ENCODE data around the gene CUBN.

Gene CUBN

DNA sequence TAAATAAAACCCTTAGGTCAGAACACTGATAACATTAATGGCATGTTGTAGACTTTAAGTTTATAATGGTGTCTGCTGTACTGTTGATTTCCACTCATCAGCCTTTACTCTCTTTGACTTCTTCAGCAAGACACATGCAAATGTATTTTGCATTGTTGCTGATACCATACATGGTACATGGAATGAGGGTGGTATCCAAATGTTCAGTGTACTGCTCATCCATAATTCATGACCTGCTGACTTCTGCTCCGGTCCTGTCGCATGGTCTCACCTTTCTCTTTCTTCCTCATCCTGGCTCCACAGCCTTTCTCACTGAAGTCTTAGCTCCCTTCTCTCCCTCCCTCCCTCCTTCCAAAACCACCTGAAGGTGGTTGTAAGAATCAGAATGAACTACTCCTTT lies 4.7 kb upstream of the CUBN start:
- H3K4me3 ChIP-seq (ENCODE audit: low read depth, low read length) = no peak overlapping the region
- TF ChIP-seq, protein P1, sequence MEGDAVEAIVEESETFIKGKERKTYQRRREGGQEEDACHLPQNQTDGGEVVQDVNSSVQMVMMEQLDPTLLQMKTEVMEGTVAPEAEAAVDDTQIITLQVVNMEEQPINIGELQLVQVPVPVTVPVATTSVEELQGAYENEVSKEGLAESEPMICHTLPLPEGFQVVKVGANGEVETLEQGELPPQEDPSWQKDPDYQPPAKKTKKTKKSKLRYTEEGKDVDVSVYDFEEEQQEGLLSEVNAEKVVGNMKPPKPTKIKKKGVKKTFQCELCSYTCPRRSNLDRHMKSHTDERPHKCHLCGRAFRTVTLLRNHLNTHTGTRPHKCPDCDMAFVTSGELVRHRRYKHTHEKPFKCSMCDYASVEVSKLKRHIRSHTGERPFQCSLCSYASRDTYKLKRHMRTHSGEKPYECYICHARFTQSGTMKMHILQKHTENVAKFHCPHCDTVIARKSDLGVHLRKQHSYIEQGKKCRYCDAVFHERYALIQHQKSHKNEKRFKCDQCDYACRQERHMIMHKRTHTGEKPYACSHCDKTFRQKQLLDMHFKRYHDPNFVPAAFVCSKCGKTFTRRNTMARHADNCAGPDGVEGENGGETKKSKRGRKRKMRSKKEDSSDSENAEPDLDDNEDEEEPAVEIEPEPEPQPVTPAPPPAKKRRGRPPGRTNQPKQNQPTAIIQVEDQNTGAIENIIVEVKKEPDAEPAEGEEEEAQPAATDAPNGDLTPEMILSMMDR (IDR thresholded peaks at IDR 0.05; ENCODE audit: low read depth, low read length) = no peak

DNA sequence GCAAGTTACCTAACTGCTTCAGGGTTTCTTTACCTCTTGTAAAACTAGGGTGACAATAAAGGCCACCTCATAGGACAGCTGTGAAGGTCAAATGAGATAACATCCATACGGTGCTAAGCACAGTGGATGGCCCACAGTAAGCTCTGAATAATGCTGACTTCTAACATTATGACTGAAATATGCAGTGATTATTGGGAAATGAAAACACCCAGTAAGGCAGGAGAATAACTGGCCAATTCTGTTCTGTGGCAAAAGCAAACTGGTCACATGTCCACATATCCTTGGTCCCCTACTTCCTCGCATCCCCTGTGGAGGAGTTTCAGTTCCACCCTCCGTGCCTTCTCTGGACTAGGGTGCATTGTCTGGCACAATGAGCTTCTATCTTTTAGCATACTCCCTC lies 1.4 kb downstream of the CUBN start:
- TF ChIP-seq, protein P1 (IDR thresholded peaks at IDR 0.05; ENCODE audit: low read depth, low read length) = no peak

DNA sequence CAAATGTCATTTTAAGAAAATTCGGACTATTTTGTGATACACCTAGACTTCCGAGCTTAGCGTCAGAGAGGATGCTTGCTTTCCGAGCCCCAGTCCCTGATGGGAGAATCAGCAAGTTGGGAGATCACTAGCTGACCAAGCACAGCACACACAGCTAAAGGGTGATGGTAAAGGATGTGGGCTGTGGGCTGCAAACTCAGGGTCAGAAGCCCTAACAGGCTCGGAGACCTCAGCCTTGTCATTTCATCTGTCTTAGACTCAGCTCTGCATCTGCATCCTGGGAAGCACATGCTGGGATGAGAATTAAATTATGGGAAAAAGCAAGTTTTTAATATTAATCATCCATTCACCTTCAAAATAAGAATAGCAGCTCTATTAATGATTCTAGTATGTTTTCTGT lies 3.3 kb downstream of the CUBN start:
- TF ChIP-seq, protein P1 (IDR thresholded peaks at IDR 0.05; ENCODE audit: low read depth, low read length) = no peak
- no peak overlapping the region for H3K4me3 ChIP-seq (ENCODE audit: low read depth, low read length)

More for the DNA sequence above, 1.4 kb downstream of the CUBN start:
- no peak overlapping the region for H3K4me3 ChIP-seq (ENCODE audit: low read depth, low read length)

DNA sequence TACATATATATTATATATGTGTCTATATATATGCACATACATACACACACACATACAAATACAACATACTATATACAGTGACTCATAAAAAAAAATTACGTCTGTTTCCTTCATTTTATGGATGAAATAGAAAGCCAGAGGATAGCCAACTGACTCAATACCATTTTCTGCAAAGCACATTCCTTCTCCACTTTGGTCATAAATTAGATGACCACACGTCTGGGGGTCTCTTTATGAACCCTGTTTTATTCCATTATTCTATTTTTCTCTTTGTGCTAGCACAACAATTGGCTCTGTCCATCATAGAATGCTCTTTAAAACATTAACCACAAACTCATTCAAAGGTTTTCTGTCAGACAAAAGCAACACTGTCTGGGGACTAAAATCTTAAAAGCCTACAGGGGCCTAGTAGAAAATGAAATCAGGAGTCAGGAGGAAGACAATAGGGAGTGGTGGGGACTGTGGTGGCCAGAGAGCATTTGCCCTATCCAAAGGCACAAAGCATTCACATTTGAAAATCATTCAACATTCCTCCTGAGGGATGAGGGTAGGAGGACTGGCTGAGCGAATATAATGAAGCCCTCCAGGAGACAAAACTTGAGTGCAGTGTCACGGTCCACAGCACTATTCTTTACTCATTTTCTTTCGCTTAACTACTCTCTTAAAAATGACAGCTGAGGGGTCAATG lies 4.3 kb downstream of the CUBN start:
- no peak overlapping the region for H3K4me3 ChIP-seq (ENCODE audit: low read depth, low read length)
- TF ChIP-seq, protein P1 (IDR thresholded peaks at IDR 0.05; ENCODE audit: low read depth, low read length) = no peak

DNA sequence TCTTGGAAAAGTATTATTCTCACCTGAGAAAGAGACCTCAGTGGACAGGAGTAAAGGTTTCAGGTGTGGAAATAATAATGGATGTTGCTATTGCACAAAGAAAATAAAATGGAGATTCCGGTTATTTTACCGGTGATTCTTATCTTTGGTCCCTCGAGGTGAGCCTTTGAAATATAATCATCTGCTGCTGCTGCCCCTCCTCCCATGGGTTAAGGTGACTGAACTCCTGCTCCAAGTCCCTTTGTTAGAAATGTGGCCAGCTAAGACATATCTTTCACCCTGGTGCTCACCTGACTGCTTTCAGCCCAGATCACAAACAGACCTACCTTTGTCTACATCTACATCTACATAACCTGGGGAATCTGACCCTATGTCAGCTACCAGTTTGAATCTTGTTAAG lies 5.7 kb downstream of the CUBN start:
- no peak overlapping the region for H3K4me3 ChIP-seq (ENCODE audit: low read depth, low read length)

DNA sequence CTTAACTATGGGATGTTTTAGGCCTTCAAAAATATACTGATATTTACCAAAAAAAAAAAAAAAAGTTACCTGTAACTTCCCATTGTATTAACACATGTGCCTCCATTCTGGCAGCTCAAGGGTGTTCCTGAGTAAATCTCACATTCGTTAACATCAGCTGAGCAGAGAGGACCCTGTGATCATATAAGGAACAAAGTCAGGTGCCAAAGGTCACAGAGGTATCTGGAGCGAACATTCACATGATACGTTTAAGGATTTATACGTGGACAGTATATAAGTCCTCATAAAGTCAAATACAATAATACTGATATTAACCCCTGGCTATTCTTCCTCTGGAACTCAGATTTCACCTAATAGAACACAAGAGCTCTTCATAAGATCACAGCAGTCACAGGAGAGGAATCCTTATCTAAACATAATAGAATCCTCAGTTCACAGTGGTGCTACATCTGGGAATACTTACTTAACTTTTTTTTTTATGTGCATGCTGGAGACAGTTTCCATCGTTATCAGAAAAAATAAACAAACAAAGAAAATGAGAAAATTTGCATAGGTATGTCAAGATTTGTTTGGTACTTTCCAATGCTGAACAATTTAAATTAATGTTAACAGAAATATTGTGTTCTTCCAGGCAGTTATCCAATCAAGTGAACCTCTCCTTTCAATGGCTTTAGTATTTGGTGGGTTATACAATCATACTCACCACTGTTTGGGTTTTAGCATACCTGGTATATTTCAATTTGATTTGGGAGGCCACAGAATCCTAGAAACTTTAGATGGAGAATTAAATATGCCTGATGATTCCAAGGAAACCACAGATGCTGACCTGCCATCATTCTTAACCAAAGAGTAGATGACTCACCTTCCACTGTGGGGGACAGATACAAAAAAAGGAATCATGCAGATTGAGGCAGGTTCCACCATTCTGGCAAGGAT lies 6.6 kb downstream of the CUBN start:
- no peak overlapping the region for H3K4me3 ChIP-seq (ENCODE audit: low read depth, low read length)
- TF ChIP-seq, protein P1 (IDR thresholded peaks at IDR 0.05; ENCODE audit: low read depth, low read length) = no peak

More for the DNA sequence above, 5.7 kb downstream of the CUBN start:
- TF ChIP-seq, protein P1 (IDR thresholded peaks at IDR 0.05; ENCODE audit: low read depth, low read length) = no peak

DNA sequence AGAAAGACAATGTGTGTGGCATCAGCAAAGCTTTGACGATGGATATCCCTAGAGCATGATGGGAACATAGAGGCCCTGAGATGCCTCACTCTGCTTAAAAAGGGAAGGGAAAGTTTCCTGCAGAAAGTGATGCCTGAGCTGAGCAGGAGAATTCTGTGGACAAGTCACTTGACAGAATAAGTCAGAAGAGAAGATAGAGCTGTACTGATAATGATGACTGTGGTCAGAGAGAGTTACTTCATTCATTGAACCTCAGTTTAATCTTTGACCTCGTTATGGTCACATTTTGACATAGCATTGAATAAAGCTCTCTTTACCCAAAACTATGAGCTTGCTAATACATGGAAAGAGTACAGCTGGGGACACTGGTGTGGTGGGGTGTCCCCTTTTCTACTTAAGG lies 7.6 kb downstream of the CUBN start:
- no peak overlapping the region for H3K4me3 ChIP-seq (ENCODE audit: low read depth, low read length)
- TF ChIP-seq, protein P1 (IDR thresholded peaks at IDR 0.05; ENCODE audit: low read depth, low read length) = no peak
